AG04449 (cell line): ENCODE measurements around the gene SYNPR.

Experiments
- CTCF ChIA-PET: fragments of 350-600 bp; formaldehyde crosslinking; extraction: SDS; loops from one replicate; lab custom pipeline; 2021; ENCODE audit warnings: antibody characterized with exemption; lab: Yijun Ruan, JAX
- POLR2A ChIA-PET: fragments of 400-600, 350-600 bp; formaldehyde crosslinking; extraction: SDS; loops from one replicate; lab custom pipeline; 2020; ENCODE audit warnings: antibody characterized with exemption, inconsistent platforms; lab: Yijun Ruan, JAX
- DNase-seq: peaks from one replicate; pipeline ENCODE4 v3.0.0-alpha.2; 2010; ENCODE audit warnings: low read depth, low spot score
- H3K4me3 ChIP-seq: 2 replicates; pipeline ENCODE4 v1.5.1; 2011; ENCODE audit warnings: low read depth, mild to moderate bottlenecking, control low read depth, low read length
- TF ChIP-seq, protein P1 (sequence below): IDR thresholded peaks from one replicate; pipeline ENCODE4 v1.5.1; 2011; ENCODE audit warnings: mild to moderate bottlenecking, moderate library complexity, low read length, control low read depth, inconsistent platforms; ENCODE audit not compliant: insufficient read depth; ENCODE audit errors: missing control alignments

The SYNPR gene

DNA sequence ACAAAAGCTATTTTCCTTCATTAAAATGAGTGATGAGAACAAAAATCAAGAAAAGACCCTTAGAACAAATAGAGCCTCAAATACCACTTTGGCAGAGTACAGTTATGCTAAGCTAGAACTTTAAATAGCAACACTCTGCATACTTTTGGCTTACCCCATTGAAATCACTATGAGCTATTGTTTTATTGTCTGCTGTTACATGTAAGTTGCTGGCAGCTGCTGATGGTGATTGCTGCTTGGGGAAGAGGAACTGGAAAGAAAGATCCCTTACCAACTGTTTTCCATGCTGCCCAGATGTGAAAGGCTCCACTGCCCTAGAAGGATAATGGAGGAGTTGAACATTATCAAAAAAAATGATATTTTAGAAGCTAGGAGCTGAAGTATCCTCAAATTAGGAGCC, 135.4 kb downstream of the SYNPR start:
- H3K4me3 ChIP-seq = no peak overlapping the region
- CTCF ChIA-PET = no interaction called here

DNA sequence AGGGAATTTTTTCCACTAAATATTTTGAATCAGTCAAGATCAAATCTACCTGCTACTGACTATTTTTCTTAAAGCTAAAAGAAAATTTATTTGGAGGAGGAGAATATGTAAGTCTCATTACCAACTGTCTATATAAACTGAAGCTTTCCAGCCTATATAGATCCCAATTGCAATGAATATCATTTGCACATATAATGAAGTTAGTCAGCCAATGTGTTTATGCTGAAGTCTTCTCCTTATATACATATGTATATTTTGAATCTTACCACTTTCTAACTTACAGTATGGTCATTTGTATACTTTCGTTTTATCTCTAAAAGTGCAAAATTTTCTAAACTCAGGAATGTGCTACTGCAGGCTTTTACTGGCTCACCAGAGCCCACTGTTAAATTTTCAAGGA, 136.5 kb downstream of the SYNPR start:
- TF ChIP-seq, protein P1, sequence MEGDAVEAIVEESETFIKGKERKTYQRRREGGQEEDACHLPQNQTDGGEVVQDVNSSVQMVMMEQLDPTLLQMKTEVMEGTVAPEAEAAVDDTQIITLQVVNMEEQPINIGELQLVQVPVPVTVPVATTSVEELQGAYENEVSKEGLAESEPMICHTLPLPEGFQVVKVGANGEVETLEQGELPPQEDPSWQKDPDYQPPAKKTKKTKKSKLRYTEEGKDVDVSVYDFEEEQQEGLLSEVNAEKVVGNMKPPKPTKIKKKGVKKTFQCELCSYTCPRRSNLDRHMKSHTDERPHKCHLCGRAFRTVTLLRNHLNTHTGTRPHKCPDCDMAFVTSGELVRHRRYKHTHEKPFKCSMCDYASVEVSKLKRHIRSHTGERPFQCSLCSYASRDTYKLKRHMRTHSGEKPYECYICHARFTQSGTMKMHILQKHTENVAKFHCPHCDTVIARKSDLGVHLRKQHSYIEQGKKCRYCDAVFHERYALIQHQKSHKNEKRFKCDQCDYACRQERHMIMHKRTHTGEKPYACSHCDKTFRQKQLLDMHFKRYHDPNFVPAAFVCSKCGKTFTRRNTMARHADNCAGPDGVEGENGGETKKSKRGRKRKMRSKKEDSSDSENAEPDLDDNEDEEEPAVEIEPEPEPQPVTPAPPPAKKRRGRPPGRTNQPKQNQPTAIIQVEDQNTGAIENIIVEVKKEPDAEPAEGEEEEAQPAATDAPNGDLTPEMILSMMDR = no peak
- no peak for DNase-seq
- no peak overlapping the region for H3K4me3 ChIP-seq
- CTCF ChIA-PET = no interaction called here
- POLR2A ChIA-PET = no interaction called here

More for the DNA sequence above, 135.4 kb downstream of the SYNPR start:
- DNase-seq = no peak
- POLR2A ChIA-PET = no interaction called here
- TF ChIP-seq, protein P1 = no peak

DNA sequence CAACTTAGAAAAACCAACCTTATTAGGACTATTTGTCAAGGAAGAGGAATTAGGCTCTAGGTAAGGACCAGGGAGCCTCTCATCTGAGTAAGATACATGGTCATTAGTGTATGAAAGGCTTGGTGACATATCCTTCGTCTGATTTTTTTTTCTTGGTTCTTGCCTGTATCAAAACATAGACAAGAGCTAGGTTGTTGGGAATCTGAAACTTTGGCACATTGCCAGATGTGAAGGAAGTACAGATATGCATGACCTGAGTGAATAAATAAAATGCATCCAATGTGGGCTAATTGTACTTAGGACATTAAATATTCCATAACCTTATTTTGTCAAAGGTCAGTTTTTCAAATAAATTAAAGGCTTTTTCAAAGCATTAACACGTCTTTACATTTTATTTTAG, 151.8 kb downstream of the SYNPR start:
- CTCF ChIA-PET = no interaction called here
- no peak overlapping the region for H3K4me3 ChIP-seq
- DNase-seq = no peak
- POLR2A ChIA-PET = no interaction called here
- TF ChIP-seq, protein P1 = no peak

DNA sequence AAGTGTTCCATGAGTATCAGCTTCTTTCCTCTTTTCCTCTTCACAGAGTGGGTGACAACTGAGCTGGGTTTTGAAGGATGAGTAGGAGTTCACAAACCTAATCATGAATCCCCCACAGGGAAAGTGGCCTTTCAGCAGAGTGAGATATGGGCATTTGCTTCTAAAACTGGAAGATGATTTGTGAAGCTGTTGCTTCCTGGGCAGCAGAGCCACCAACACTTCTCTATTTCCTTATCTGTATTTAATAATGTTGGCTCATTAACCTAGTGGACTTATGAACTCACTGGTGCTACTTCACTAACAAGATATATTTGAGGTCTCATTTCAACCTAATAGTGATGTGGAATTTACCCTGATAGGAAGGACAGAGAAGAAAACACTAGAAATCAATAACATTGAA, 152.8 kb downstream of the SYNPR start:
- ChIA-PET CTCF (no interaction called here), POLR2A (no interaction called here)
- DNase-seq = no peak
- no peak overlapping the region for H3K4me3 ChIP-seq
- TF ChIP-seq, protein P1 = no peak

DNA sequence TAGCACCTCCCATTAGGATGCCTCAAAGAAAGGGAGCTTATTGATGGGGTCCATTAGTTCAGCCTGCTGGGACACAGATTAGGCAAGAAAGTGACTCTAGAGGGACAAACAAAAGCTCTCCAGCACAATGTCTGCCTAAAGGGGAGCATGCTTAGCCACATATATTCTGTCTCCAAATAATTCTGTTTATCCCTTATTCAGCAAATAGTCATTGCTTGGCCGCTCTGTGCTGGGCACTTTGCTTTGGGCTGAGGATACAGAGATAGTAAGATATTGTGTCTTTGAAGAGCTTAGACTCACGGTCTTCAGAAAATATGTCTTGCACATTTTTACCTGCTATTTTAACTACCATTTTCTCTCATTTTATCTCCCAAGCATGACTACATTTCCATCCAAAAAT, 159.8 kb downstream of the SYNPR start:
- TF ChIP-seq, protein P1 = no peak
- ChIA-PET POLR2A (no interaction called here), CTCF (interaction anchor here (0.8 kb wide), 1 partner anchor 89 kb away, joined by 3 read pairs; no protein-coding TSS in a partner anchor)
- no peak for DNase-seq
- no peak overlapping the region for H3K4me3 ChIP-seq

DNA sequence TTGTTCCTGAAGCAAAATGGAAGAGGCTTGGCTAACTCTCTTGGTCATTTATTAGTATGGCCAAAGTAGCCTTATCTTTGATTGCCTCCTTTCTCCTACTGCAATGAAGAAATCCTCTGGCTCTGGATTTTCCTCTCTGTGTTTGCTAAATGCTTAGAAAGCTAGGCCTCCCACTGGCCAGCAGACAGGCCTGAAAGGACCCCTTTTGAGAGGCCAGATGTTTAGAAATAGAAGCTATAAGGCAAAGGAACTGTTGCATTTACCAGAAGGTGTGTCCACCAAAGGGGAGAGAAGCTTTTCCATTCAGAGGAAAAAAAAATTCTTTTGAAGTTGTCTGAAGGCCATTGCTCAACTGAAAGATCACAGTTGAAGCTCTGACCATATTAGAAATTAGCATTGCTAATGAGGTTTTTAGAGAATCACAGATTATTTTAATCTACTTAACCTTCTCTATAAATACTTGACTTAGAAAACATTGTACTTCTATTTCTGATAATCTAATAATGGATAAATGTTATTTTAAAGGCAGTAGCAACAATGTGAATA, 160.8 kb downstream of the SYNPR start:
- DNase-seq = no peak
- CTCF ChIA-PET = no interaction called here
- H3K4me3 ChIP-seq = no peak overlapping the region
- TF ChIP-seq, protein P1 = no peak
- POLR2A ChIA-PET = no interaction called here
